ENCODE results near the gene FYN.

The FYN gene

GRCh38 chr6:111747829-111748228 is 125.4 kb downstream of the FYN start:
- no peak for TF ChIP-seq CTCF (IDR thresholded peaks at IDR 0.05; ENCODE audit: insufficient read depth, low read depth, low read length, missing control alignments)
- no peak for DNase-seq (ENCODE audit: low read depth)
- no peak overlapping the region for H3K4me3 ChIP-seq (ENCODE audit: low read depth, low read length)

GRCh38 chr6:111747396-111747795 is 125.9 kb downstream of the FYN start:
- no peak for DNase-seq (ENCODE audit: low read depth)
- TF ChIP-seq CTCF (IDR thresholded peaks at IDR 0.05; ENCODE audit: insufficient read depth, low read depth, low read length, missing control alignments) = no peak
- no peak overlapping the region for H3K4me3 ChIP-seq (ENCODE audit: low read depth, low read length)

GRCh38 chr6:111746983-111747382 is 126.3 kb downstream of the FYN start:
- no peak overlapping the region for H3K4me3 ChIP-seq (ENCODE audit: low read depth, low read length)
- no peak for TF ChIP-seq CTCF (IDR thresholded peaks at IDR 0.05; ENCODE audit: insufficient read depth, low read depth, low read length, missing control alignments)
- no peak for DNase-seq (ENCODE audit: low read depth)

- no peak for DNase-seq (ENCODE audit: low read depth)
- H3K4me3 ChIP-seq (ENCODE audit: low read depth, low read length) = no peak overlapping the region
- no peak for TF ChIP-seq CTCF (IDR thresholded peaks at IDR 0.05; ENCODE audit: insufficient read depth, low read depth, low read length, missing control alignments)
Measured at GRCh38 chr6:111745636-111746035, 127.6 kb downstream of the FYN start.

- no peak for TF ChIP-seq CTCF (IDR thresholded peaks at IDR 0.05; ENCODE audit: insufficient read depth, low read depth, low read length, missing control alignments)
- no peak for DNase-seq (ENCODE audit: low read depth)
Measured at GRCh38 chr6:111745186-111745585, 128.1 kb downstream of the FYN start.

GRCh38 chr6:111743862-111744692 is 129.2 kb downstream of the FYN start:
- H3K4me3 ChIP-seq (ENCODE audit: low read depth, low read length) = no peak overlapping the region
- DNase-seq (ENCODE audit: low read depth) = no peak
- TF ChIP-seq CTCF (IDR thresholded peaks at IDR 0.05; ENCODE audit: insufficient read depth, low read depth, low read length, missing control alignments) = no peak

More at GRCh38 chr6:111745186-111745585, 128.1 kb downstream of the FYN start:
- H3K4me3 ChIP-seq (ENCODE audit: low read depth, low read length) = no peak overlapping the region

GRCh38 chr6:111743360-111743759 is 129.9 kb downstream of the FYN start:
- TF ChIP-seq CTCF (IDR thresholded peaks at IDR 0.05; ENCODE audit: insufficient read depth, low read depth, low read length, missing control alignments) = no peak
- DNase-seq (ENCODE audit: low read depth) = no peak
- no peak overlapping the region for H3K4me3 ChIP-seq (ENCODE audit: low read depth, low read length)
